Thyroid gland (tissue), 4 donors: ENCODE measurements around the gene GEN1. TPM values are rescaled to one million over a fixed set of nuclear protein-coding genes. Genes with fewer than 3 reads are reported as not detected.

Experiments
- DNase-seq, 2 donors: peaks; one replicate each; pipeline ENCODE4 v3.0.0-alpha.2; 2019
- H3K27ac ChIP-seq, 3 donors: fragments of 200-600 bp; sonication (generic); 1 replicate in 2 of 3; 2 replicates in 1 of 3; pipeline ENCODE4 v1.5.1; 2016 to 2019; ENCODE audit warnings: mild to moderate bottlenecking in 1 of 3, moderate library complexity in 1 of 3
- H3K27me3 ChIP-seq: fragments of 200-600 bp; sonication (generic); one replicate; pipeline ENCODE4 v1.5.1; 2019
- H3K36me3 ChIP-seq, 2 donors: fragments of 200-600 bp; sonication (generic); one replicate each; pipeline ENCODE4 v1.5.1; 2016 to 2019
- H3K4me1 ChIP-seq, 2 donors: fragments of 200-600 bp; sonication (generic); one replicate each; pipeline ENCODE4 v1.5.1; 2017 to 2019
- H3K4me3 ChIP-seq, 3 donors: fragments of 200-600 bp; sonication (generic); replicated peaks in 1 of 3; 1 replicate in 2 of 3; 2 replicates in 1 of 3; pipeline ENCODE4 v1.5.1; 2016; ENCODE audit warnings: mild to moderate bottlenecking in 1 of 3
- H3K9me3 ChIP-seq: fragments of 200-600 bp; sonication (generic); one replicate; pipeline ENCODE4 v1.5.1; 2017
- POLR2A ChIP-seq, 2 donors: fragments of 450-650 bp; IDR thresholded peaks; one replicate each; pipeline ENCODE4 v1.6.1; 2017; ENCODE audit warnings: antibody characterized with exemption in 2 of 2, mild to moderate bottlenecking in 2 of 2, moderate library complexity in 1 of 2
- WGBS, 2 donors: methylation state at CpG; one replicate each; pipeline ENCODE4 v1.1.5; 2017; 5-methylcytosine and 5-hydroxymethylcytosine counted together
- intact Hi-C: fragments of 100-400 bp; cut with DNase I; formaldehyde crosslinking; loops from one replicate; pipeline ENCODE4 v1.15.1; 2023
- total RNA-seq, 4 donors: library from RNA; depleted of rRNA; stranded (reverse); fragments of >200 nt; gene quantifications; one replicate each; pipeline ENCODE4 v1.2.3, GENCODE V29; 2016
- TF ChIP-seq, protein P1 (sequence below), 6 experiments: fragments of 200-600 bp in 3 of 6; fragments of 450-650 bp in 3 of 6; sonication (generic) in 3 of 6; IDR thresholded peaks; one replicate each; pipeline ENCODE4 v1.5.1; 2016 to 2019; ENCODE audit warnings: antibody characterized with exemption in 6 of 6, mild to moderate bottlenecking in 2 of 6, inconsistent platforms in 1 of 6, moderate library complexity in 1 of 6

GEN1 gene
- total RNA-seq, 4 donors from 2014 or later: 4.4 to 15.9 (median 9.8) TPM

DNA sequence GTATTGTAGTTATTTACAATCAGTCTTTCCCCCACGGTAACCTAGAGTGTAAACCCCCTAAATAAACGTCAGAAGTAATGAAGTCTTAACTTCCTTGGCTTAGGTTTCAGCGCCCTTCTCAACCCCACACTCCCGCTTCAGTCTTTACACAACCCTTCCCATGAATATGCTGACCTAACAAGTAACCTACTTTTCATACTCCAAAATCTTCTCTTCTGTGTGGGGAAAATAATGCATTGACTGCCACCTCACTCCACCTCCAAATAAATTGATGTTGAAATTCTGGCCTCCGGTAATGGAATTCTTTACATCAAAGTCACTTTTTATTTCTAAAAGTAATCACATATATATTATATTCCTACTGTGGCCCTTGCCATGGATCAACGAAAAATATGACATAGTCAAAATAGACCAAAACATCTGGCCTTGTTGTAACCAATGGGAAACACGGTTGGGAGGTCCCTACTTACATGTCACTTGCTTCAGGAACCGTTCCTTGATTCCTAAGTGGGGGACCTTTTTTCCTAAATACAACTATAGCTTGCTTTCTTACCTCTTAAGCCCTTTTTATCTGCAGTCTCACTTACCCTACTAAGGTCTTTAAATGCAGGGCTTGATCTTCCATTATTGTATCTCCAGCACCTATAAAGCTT, 961 bp downstream of the GEN1 start:
- H3K9me3 ChIP-seq: no peaks in the 10 kb centered on the region
- H3K4me1 ChIP-seq: peaks cover 13 to 16% of the 10 kb centered on the region in 2 donors
- intact Hi-C loops: no loop called here
- peak overlapping the region in 1 of 3 donors; percentile 63 for H3K4me3 ChIP-seq
- H3K36me3 ChIP-seq: no peaks in the 10 kb centered on the region
- no peak overlapping the region for H3K27ac ChIP-seq
- TF ChIP-seq, protein P1, sequence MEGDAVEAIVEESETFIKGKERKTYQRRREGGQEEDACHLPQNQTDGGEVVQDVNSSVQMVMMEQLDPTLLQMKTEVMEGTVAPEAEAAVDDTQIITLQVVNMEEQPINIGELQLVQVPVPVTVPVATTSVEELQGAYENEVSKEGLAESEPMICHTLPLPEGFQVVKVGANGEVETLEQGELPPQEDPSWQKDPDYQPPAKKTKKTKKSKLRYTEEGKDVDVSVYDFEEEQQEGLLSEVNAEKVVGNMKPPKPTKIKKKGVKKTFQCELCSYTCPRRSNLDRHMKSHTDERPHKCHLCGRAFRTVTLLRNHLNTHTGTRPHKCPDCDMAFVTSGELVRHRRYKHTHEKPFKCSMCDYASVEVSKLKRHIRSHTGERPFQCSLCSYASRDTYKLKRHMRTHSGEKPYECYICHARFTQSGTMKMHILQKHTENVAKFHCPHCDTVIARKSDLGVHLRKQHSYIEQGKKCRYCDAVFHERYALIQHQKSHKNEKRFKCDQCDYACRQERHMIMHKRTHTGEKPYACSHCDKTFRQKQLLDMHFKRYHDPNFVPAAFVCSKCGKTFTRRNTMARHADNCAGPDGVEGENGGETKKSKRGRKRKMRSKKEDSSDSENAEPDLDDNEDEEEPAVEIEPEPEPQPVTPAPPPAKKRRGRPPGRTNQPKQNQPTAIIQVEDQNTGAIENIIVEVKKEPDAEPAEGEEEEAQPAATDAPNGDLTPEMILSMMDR (IDR thresholded peaks at IDR 0.05): no peak
- no peak for TF ChIP-seq POLR2A (IDR thresholded peaks at IDR 0.05)
- no peak for DNase-seq
- 19 to 21% methylated on average over 8 of the region's 8 CpGs for WGBS, 2 donors
- H3K27me3 ChIP-seq: no peaks in the 10 kb centered on the region

DNA sequence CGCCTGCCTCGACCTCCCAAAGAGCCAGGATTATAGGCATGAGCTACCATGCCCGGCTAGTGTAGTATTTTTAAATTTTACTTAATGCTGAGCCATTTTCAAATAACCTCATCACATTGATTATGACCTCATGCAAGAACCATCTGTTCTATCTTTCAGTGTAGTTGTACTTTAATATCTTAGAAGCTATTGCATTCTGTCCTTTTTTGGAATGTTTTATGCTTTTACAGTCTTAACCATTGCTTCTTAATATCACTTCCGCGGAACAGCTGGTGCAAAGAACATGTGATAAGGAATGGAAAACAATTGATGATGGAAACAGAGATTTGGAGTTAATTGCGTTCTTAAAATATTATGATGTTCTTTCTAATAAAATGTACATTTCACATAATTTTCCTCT, 2.7 kb downstream of the GEN1 start:
- intact Hi-C loops: no loop called here
- no peaks in the 10 kb centered on the region for H3K27me3 ChIP-seq
- H3K27ac ChIP-seq: no peak overlapping the region
- TF ChIP-seq POLR2A (IDR thresholded peaks at IDR 0.05): no peak
- TF ChIP-seq, protein P1 (IDR thresholded peaks at IDR 0.05): no peak
- no peak for DNase-seq
- peaks cover 13 to 16% of the 10 kb centered on the region in 2 donors for H3K4me1 ChIP-seq
- no peaks in the 10 kb centered on the region for H3K9me3 ChIP-seq
- no peaks in the 10 kb centered on the region for H3K36me3 ChIP-seq
- H3K4me3 ChIP-seq: no peak overlapping the region
- WGBS, 2 donors: 93 to 95% methylated on average over 6 of the region's 6 CpGs

DNA sequence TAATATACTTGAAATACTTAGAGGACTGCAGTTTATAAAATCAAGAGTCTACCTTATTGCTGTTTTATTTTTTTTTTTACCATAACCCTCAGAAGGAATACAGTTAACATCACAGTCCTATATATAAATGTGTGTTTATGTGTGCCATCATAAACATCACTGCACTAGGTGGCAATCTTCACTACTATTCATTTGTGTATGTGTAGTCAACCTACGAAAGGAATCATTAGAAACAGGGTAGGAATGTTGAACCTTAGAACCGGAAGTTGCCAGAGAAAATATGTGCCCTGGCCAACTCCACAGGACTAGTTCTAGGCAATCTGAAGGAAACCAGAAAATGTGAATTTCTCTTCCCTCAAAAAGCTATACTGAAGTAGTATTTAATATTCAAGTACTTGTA, 3.4 kb downstream of the GEN1 start:
- no peaks in the 10 kb centered on the region for H3K27me3 ChIP-seq
- intact Hi-C loops: no loop called here
- WGBS, 2 donors: 79 to 80% methylated on average over 2 of the region's 2 CpGs
- no peak for DNase-seq
- peaks cover 11 to 15% of the 10 kb centered on the region in 2 donors for H3K4me1 ChIP-seq
- H3K9me3 ChIP-seq: no peaks in the 10 kb centered on the region
- H3K4me3 ChIP-seq: no peak overlapping the region
- TF ChIP-seq, protein P1 (IDR thresholded peaks at IDR 0.05): no peak
- no peak for TF ChIP-seq POLR2A (IDR thresholded peaks at IDR 0.05)
- no peaks in the 10 kb centered on the region for H3K36me3 ChIP-seq
- H3K27ac ChIP-seq: no peak overlapping the region

DNA sequence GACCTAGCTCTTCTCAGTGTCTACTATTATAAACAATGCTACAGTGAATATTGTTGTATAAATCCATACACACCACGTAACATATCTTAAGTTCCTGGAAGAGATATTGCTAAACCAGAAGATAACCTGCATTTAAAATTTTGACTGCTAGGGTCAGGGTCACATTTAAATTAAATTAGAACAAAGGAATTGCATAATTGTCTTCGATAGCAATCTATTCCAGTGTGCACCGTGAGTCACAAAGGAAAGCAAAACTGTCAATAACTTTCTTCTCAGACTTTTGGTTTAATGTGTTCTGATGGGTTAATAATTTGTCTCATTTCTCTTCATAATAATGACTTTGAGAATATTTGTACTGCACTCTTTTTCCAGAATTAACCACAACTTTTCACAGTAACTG, 4.2 kb downstream of the GEN1 start:
- H3K27me3 ChIP-seq: no peaks in the 10 kb centered on the region
- TF ChIP-seq, protein P1 (IDR thresholded peaks at IDR 0.05): no peak
- TF ChIP-seq POLR2A (IDR thresholded peaks at IDR 0.05): no peak
- no peak overlapping the region for H3K4me3 ChIP-seq
- intact Hi-C loops: no loop called here
- H3K4me1 ChIP-seq: peaks cover 6 to 7% of the 10 kb centered on the region in 2 donors
- no peak for DNase-seq
- 90 to 93% methylated on average over 3 of the region's 3 CpGs for WGBS, 2 donors
- no peaks in the 10 kb centered on the region for H3K9me3 ChIP-seq
- H3K27ac ChIP-seq: no peak overlapping the region
- no peaks in the 10 kb centered on the region for H3K36me3 ChIP-seq

DNA sequence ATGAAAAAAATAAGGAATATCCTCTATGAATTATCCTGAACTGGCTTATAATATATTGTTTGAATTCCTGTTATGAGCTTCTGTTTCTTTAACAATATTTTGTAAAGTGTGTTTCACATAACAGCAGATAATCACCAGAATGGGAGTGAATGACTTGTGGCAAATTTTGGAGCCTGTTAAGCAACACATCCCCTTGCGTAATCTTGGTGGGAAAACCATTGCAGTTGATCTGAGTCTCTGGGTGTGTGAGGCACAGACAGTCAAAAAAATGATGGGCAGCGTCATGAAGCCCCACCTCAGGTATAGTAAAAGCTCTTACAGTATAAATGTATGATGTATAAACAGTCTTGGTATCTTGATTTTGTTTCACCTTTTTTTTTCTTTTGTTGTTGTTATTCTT, 5.9 kb downstream of the GEN1 start:
- no peaks in the 10 kb centered on the region for H3K36me3 ChIP-seq
- WGBS, 2 donors: 88 to 95% methylated on average over 2 of the region's 2 CpGs
- H3K9me3 ChIP-seq: no peaks in the 10 kb centered on the region
- no peak overlapping the region for H3K4me3 ChIP-seq
- no peaks in the 10 kb centered on the region for H3K27me3 ChIP-seq
- intact Hi-C loops: no loop called here
- peaks cover 0 to under 1% of the 10 kb centered on the region in 2 donors for H3K4me1 ChIP-seq
- H3K27ac ChIP-seq: no peak overlapping the region
- no peak for DNase-seq
- TF ChIP-seq, protein P1 (IDR thresholded peaks at IDR 0.05): no peak
